ENCODE data around the gene FAM161A.
A peak's percentile ranks its signal among the peaks of the same experiment; 100 is the strongest.

FAM161A gene, protein sequence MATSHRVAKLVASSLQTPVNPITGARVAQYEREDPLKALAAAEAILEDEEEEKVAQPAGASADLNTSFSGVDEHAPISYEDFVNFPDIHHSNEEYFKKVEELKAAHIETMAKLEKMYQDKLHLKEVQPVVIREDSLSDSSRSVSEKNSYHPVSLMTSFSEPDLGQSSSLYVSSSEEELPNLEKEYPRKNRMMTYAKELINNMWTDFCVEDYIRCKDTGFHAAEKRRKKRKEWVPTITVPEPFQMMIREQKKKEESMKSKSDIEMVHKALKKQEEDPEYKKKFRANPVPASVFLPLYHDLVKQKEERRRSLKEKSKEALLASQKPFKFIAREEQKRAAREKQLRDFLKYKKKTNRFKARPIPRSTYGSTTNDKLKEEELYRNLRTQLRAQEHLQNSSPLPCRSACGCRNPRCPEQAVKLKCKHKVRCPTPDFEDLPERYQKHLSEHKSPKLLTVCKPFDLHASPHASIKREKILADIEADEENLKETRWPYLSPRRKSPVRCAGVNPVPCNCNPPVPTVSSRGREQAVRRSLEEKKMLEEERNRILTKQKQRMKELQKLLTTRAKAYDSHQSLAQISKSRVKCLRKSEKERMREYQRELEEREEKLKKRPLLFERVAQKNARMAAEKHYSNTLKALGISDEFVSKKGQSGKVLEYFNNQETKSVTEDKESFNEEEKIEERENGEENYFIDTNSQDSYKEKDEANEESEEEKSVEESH

DNA sequence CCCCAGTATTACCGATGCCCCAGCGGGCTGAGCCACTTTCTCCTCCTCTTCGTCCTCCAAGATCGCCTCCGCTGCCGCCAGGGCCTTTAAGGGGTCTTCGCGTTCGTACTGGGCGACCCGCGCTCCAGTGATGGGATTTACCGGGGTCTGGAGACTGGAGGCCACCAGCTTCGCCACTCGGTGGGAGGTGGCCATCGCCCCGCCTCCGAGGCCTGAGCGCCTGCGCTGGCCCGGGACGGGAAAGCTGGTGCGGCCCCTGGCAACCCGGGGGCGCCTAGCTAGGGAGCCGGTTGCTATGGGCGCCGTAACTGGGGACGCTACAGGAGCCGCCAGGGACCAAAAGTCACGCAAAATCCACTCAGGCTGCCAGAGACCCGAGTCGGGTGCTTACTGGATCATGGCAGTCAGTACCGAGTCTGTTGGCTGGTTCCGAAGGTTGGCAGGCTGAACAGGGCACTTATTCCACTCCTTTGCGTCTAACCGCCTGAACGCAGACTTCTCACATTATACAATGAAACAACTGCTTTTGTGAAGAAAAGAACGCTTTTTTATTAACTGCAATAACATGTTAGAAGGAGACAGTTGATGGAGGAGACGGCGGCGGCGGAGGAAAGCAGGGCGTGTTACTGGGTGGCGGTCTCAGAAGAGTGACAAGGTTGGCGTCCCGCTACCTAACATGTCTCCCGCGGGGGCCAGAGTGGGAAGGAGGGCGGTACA is at the start of gene FAM161A:
Gene FAM161A, minus strand, starts transcription at position 214 of the 717 bp plus-strand sequence. Its CDS starts 19 bp downstream, at position 195.
- peak within 1 kb of the TSS; percentile 85 for H3K27ac ChIP-seq
- TF ChIP-seq CTCF (IDR thresholded peaks at IDR 0.05) (no peak), ZFX (IDR thresholded peaks at IDR 0.05; ENCODE audit: borderline replicate concordance) (no peak)

DNA sequence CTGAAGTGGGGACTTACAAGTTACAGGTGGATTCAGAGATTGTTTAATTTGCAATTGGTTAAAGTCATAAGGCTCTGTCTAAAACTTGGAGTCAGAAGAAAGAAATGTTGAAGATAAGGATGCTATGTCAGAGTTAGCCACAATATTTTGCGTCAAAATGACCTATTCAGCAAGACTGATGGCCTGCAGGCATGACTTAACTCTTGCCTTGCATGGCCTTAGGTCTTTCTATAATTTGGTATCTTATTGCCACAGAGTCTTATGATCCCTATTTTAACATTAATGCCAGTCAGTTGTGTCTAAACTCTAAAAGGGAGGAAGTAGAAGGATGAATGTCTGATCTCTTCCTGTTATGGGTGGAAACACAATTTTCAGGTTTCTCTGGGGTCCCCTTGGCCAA is 46.4 kb upstream of the FAM161A start:
- H3K27ac ChIP-seq = no peak overlapping the region
- TF ChIP-seq CTCF (IDR thresholded peaks at IDR 0.05) = no peak
- no peak for TF ChIP-seq ZFX (IDR thresholded peaks at IDR 0.05; ENCODE audit: borderline replicate concordance)

GRCh38 chr2:61898810-61899209 is 45.0 kb upstream of the FAM161A start:
- TF ChIP-seq CTCF (IDR thresholded peaks at IDR 0.05) = peak; percentile 68
- no peak for TF ChIP-seq ZFX (IDR thresholded peaks at IDR 0.05; ENCODE audit: borderline replicate concordance)
- H3K27ac ChIP-seq = no peak overlapping the region

- TF ChIP-seq CTCF (IDR thresholded peaks at IDR 0.05) (no peak), ZFX (IDR thresholded peaks at IDR 0.05; ENCODE audit: borderline replicate concordance) (no peak)
Observed at GRCh38 chr2:61888267-61889055, 34.6 kb upstream of the FAM161A start, which contains the start of gene CCT4. CCT4 (minus strand) TSS chr2:61888656; CDS start chr2:61888507, 149 bp downstream.

GRCh38 chr2:61887717-61888266 is 33.9 kb upstream of the FAM161A start:
- no peak for TF ChIP-seq CTCF (IDR thresholded peaks at IDR 0.05)
- TF ChIP-seq ZFX (IDR thresholded peaks at IDR 0.05; ENCODE audit: borderline replicate concordance) = no peak
- H3K27ac ChIP-seq = peak overlapping the region; percentile 91

More at GRCh38 chr2:61888267-61889055, 34.6 kb upstream of the FAM161A start, which contains the start of gene CCT4:
- H3K27ac ChIP-seq = peak within 1 kb of the TSS; percentile 91

- no peak for TF ChIP-seq ZFX (IDR thresholded peaks at IDR 0.05; ENCODE audit: borderline replicate concordance)
- TF ChIP-seq CTCF (IDR thresholded peaks at IDR 0.05) = no peak
- no peak overlapping the region for H3K27ac ChIP-seq
Observed at GRCh38 chr2:61885896-61886603, 32.2 kb upstream of the FAM161A start.
